GM12892 (cell line): ENCODE results near the gene HOXA7.
A peak's percentile ranks its signal among the peaks of the same experiment; 100 is the strongest.

Source experiments
- DNase-seq: peaks from one replicate; pipeline ENCODE4 v3.0.0; 2011; ENCODE audit not compliant: insufficient read length
- FAIRE-seq: peaks from 2 replicates; lab custom pipeline; 2011; peaks lifted over from hg19 to GRCh38; lab: Jason Lieb, UNC
- POLR2A ChIP-seq: IDR thresholded peaks from 2 replicates; pipeline ENCODE4 v1.6.1; 2011; ENCODE audit warnings: low read depth, low read length, control low read depth
- POLR2AphosphoS5 ChIP-seq: IDR thresholded peaks from 2 replicates; pipeline ENCODE4 v1.6.1; 2011; ENCODE audit warnings: low read depth, low read length, control low read depth
- TAF1 ChIP-seq: IDR thresholded peaks from 2 replicates; pipeline ENCODE4 v1.6.1; 2011; ENCODE audit warnings: low read depth, mild to moderate bottlenecking, control low read depth, low read length, borderline replicate concordance

The HOXA7 gene

GRCh38 chr7:27199849-27200760 lies 43.6 kb upstream of the HOXA7 start, which contains the start of gene HOXA13:
Gene HOXA13, minus strand, starts transcription at chr7:27200091. Its CDS starts 14 bp downstream, at chr7:27200077.
- TF ChIP-seq TAF1 (no peak), POLR2AphosphoS5 (no peak), POLR2A (no peak)
- DNase-seq = no peak
- no peak for FAIRE-seq

GRCh38 chr7:27198871-27199801 lies 42.7 kb upstream of the HOXA7 start:
- FAIRE-seq (no peak), DNase-seq (no peak)
- no peak for TF ChIP-seq POLR2AphosphoS5
- TF ChIP-seq TAF1 = no peak
- TF ChIP-seq POLR2A = no peak

- no peak for TF ChIP-seq POLR2A
- no peak for TF ChIP-seq TAF1
- TF ChIP-seq POLR2AphosphoS5 = no peak
- FAIRE-seq = no peak
- DNase-seq = no peak
Measured at GRCh38 chr7:27198138-27198841, 41.8 kb upstream of the HOXA7 start.

GRCh38 chr7:27197137-27198042 lies 40.9 kb upstream of the HOXA7 start:
- TF ChIP-seq POLR2AphosphoS5 (no peak), TAF1 (no peak), POLR2A (no peak)
- FAIRE-seq (no peak), DNase-seq (no peak)

GRCh38 chr7:27196287-27196767 lies 39.9 kb upstream of the HOXA7 start:
- FAIRE-seq = peak; percentile 92
- TF ChIP-seq TAF1 (no peak), POLR2A (no peak), POLR2AphosphoS5 (no peak)
- no peak for DNase-seq

- FAIRE-seq (no peak), DNase-seq (no peak)
- TF ChIP-seq POLR2A = no peak
- no peak for TF ChIP-seq POLR2AphosphoS5
- no peak for TF ChIP-seq TAF1
Measured at GRCh38 chr7:27194686-27195379, 38.4 kb upstream of the HOXA7 start.

GRCh38 chr7:27194002-27194352 lies 37.5 kb upstream of the HOXA7 start:
- FAIRE-seq = no peak
- no peak for DNase-seq
- TF ChIP-seq TAF1 (no peak), POLR2AphosphoS5 (no peak), POLR2A (no peak)

- DNase-seq (no peak), FAIRE-seq (no peak)
- TF ChIP-seq TAF1 (no peak), POLR2A (no peak), POLR2AphosphoS5 (no peak)
Measured at GRCh38 chr7:27193335-27194001, 37.0 kb upstream of the HOXA7 start.
